CD4-positive, alpha-beta T cell treated with Interleukin-17A for 4 hours (primary cell): ENCODE results near the gene AMER2.

ENCODE experiments used
- DNase-seq: peaks from one replicate; pipeline ENCODE4 v3.0.0-alpha.2; 2020; ENCODE audit warnings: mixed read lengths

The AMER2 gene, protein sequence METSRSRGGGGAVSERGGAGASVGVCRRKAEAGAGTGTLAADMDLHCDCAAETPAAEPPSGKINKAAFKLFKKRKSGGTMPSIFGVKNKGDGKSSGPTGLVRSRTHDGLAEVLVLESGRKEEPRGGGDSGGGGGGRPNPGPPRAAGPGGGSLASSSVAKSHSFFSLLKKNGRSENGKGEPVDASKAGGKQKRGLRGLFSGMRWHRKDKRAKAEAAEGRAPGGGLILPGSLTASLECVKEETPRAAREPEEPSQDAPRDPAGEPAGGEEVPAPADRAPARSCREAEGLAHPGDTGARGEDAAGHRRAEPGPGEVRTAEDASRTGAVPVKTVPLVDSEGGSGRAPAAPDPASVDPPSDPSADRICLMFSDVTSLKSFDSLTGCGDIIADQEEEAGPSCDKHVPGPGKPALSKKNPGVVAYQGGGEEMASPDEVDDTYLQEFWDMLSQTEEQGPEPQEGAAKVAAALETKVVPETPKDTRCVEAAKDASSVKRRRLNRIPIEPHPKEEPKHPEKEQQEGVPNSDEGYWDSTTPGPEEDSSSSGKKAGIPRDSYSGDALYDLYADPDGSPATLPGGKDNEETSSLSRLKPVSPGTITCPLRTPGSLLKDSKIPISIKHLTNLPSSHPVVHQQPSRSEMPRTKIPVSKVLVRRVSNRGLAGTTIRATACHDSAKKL

DNA sequence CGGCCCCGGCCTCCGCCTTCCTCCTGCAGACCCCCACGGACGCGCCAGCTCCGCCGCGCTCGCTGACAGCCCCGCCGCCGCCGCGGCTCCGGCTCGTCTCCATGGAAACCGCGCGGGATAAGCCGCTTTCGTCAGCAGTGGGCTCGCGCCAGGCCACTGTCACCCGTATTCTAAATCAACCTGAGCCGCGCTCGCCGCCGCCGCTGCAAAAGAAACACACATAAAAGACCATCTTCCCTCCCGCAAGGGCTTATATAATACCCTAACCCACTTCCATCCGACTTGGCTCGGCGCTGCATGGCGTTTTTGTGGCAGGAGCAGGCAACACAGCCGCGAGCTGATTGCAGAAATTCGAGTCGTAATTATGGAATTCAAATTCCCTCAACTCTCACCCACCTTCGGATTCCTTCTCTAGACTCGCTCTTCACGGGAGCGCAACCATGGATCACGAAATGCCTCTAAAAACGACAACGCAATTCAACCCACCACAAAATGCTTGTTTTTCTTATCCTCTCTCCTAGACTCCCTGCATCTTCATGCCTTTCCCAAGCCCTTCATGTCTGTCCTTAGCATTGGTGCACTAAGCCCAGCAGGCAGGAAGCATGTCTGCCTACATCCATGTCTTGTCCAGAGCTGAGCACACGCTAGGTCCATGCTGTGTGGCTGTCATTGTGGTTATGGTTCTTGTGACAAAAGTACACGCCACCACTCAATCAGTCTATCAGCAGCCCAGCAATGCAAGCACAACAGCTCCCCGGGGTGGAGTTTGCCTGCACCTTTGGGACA lies at the start of gene AMER2:
AMER2 (minus strand) TSS at position 772 of the 786 bp plus-strand sequence; CDS start at position 103, 669 bp downstream.
- no peak for DNase-seq

DNA sequence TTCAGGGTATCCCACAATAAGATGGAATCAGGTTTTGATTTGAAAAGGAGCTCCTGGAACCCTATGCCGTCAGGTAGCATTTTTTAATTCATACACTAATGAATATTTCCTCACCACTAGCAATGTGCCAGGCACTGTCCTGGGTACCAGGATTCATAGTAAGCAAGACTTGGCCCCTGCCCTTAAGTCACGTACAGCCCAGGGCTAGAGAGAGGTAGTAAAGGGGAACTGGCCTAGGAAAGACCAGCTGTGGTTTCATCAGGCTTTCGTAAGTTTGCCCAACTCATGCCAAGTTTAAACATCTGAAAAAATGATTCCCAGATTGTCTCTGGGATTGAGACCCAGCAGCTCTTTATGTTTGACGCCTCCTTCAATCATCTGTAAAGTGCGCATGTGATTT lies 45.9 kb upstream of the AMER2 start:
- DNase-seq = no peak

DNA sequence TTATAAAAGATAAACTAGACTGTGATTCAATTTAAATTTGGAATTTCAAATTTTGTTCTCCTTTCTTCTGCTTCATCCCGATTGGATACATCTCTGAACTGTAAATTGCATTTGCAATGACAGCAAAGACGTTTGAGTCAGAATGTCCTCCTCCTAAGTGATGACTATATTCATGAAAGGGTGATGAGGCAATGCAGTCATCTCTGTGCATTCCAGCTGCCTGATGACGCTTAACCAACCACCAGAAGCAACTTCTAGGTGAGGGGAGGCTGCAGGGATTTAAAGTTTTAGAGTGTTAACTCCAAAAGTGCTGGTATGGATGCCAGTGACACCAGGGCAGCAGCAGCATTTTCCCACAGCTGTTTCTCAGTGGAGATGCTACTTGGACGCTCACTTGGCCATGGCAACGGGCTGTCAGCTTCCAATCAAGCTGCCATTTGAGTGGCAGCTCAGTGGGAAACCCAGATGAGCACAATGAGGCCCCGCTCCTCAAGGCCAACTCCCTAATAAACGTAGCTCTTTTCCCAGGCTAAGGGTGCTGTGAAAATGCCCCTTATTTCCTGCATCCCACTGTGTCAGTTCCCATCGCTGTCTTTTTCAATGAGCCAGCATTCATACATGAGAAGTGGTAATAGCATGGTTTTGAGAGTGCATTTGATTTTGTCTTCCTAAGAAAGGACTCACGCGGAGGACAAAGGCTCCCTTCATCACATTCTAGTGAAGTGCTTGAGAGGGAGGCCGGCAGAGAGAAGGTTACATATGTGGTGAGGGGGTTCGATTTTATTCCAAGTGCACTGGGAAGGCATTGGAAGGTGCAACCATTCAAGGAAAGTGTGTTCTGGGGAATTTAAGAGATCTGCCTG lies 45.2 kb upstream of the AMER2 start:
- DNase-seq = no peak

- DNase-seq = no peak
Observed at GRCh38 chr13:25215253-25215575, 43.1 kb upstream of the AMER2 start.

DNA sequence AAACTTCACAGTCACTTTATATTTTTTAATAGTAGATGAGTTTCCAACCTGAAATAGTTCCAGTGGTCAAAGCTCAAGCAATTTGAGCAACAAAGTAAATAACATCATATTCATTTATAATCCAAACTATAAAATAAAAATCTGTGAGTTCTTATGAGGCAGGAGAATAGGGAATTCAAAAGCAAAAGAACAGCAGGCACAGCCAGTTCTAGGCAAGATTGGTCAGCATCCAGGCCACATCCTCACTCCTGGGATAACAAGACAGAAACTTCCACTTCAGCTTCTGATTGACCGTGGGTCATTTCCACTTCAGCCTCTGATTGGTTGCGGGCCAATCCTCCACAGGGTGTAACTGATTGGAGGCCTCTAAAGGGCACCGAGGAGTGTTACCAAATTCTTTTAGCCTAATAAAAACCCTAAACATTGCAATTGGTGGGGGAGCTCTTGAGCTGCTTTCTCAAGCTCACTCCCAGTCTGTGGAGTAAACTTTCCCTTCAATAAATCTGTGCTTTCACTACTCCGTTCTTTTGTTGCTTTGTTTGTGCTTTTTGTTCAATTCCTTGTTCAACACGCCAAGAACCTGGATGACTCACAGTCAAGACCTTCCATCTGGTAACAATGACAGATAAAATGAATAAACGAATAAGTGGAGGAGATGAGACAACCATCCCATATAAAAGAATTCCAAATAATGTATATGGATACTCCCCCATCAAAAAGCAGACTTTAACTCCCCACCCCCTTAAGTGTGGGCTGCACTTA lies 42.6 kb upstream of the AMER2 start:
- no peak for DNase-seq

- DNase-seq = no peak
Observed at GRCh38 chr13:25213715-25214114, 41.6 kb upstream of the AMER2 start.

DNA sequence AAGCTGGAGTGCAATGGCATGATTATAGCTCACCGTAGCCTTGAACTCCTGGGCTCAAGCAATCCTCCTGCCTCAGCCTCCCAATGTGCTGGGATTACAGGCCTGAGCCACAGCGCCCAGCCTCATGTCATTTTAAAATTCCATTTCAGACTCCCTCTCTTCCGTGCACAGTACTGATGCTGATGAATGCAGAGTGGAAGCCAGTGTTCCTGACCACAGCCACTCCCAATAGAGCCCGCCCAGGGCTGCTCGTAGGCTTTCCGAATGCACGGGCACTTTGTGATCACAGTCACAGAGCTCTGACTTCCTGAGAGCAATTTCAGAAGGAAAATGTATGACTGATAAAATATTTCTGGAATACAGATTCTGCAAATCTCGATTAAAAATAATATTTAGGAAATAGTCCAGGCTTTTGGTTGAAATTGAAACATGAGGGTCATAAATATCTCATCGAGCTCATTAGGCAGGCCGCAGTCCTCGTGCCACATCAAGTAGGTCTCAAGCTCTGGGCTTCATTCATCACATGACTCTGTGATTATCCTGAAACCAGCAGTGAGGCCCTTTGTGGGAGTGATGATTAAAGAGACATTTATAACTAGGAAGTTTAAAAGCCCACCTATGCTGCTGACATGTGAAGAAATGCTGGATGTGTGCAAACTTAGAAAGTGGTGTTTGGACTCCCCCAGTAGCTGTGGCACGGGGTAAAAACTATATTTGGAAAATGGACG lies 38.9 kb upstream of the AMER2 start:
- DNase-seq = no peak

DNA sequence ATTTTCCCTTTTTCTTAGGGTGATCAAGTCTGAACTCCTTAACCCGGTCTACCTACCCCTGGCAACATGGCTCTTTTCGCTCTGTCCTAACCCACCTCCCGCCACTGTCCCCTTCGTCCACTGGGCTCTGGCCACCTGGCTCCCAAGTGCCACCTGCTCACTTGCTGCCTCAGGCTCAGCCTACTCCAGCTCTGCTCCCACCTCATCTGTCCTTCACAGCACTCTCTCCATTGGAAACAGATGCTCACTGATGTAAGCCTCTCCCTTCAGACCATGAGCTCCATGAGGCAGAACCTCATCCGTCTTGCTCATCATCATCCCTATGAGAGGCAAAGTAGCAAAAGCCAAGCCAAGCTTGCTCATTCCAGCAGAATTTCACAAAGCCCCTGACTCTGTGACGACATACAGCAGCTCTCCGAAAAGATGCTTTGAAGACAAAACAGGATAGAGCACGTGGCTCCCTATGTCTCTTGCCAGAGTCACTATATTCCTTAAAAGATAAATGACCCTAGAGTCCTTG lies 35.3 kb upstream of the AMER2 start:
- DNase-seq = no peak

- no peak for DNase-seq
Observed at GRCh38 chr13:25204863-25205262, 32.8 kb upstream of the AMER2 start.

- DNase-seq = no peak
Observed at GRCh38 chr13:25203127-25203740, 31.1 kb upstream of the AMER2 start.

DNA sequence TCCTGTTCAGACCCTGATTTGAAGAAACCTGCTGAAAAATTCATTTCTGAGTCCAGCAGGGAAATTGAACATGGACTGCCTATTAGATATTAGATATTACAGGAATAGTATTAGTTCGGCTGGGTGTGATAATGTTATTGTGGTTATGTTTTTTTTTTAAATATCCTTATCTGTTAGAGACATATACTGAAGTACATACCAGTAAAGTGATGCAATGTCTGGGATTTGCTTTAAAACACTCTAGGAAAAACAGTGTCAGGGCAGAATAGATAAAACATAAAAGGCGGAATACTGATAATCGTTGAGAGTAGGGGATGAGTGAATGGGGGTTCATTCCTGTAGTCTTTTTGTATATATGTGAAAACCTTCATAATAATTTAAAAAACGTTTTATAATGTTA lies 28.7 kb upstream of the AMER2 start:
- no peak for DNase-seq

GRCh38 chr13:25198647-25199046 lies 26.6 kb upstream of the AMER2 start:
- no peak for DNase-seq

- no peak for DNase-seq
Observed at GRCh38 chr13:25196971-25197370, 24.9 kb upstream of the AMER2 start.

- DNase-seq = no peak
Observed at GRCh38 chr13:25192936-25193335, 20.8 kb upstream of the AMER2 start.

DNA sequence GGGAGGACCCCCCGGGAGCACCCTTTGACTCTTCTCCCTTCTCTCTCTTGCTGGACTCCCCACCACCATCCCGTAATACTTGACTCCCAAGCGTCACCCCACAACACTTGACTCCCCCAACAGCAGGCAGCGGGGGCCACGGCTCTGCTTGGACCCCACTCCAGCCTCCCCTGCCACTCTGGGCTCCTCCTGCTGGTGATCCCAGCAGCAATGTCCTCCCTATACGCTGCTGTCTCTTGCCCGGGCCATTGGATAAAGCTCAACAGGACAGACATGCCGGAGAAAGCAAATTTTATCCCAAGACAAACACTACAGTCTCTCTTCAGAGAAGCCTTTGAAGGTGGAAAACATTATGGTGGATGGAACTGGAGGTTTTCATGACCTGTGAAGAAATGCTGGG lies 20.4 kb upstream of the AMER2 start:
- no peak for DNase-seq

DNA sequence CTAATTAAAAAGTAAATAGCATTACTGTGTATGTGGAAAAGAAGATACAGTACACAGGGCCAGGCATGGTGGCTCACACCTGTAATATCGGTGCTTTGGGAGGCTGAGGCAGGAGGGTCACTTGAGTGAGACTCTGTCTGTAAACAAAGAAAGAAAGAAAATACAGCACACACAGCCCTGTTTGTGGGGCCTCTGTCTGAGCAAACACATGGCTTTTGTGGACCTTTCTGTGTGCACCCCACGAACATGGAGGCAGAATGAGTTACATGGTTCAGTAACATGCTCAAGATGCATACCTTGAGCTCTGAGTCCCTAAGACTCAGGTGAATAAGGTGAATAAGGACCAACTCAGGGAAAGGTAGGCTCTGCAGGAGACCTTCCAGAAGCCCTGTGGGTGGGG lies 20.0 kb upstream of the AMER2 start:
- DNase-seq = no peak

- no peak for DNase-seq
Observed at GRCh38 chr13:25190771-25191170, 18.7 kb upstream of the AMER2 start.

DNA sequence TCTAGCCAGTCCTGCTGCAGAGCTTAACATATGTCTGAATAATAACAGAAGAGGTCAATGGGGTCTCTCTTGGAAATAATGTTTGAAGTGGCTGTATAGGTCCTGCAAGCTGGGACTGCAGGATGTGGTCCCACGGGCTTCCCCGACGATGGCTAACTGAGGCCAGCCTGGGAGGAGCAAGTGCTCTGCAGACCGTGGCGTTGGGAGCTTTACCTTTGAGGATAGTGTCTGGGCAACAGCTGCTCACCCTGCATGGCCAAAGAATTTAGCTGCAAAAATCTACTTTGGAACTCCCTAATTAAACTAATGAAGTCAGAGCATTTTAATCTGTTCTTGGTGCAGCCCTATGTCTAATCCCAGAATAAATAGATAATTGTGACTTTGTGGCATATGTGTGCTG lies 18.2 kb upstream of the AMER2 start:
- DNase-seq = no peak

DNA sequence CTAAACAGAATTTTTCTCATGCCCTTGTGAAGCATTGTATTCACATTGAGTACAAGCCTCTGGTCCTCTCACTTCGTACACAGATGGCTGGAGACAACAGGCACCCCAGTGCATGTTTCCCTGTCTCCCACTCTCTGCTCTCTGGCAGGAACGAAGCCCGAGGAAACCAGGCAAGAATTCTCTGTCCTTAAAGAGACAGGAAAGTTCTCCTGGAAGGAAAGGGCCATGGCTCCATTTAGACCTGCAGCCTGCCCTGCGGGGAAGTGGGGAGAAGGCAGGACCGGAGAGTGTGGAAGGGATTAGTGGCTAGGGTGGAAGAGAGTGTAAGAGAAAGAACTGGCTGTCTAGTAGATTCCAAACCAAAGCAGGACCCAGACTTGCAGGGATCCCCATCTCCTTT lies 15.5 kb upstream of the AMER2 start:
- no peak for DNase-seq

GRCh38 chr13:25186187-25186586 lies 14.1 kb upstream of the AMER2 start:
- DNase-seq = no peak

GRCh38 chr13:25181597-25181996 lies 9.5 kb upstream of the AMER2 start:
- no peak for DNase-seq
